GM23338 (cell line): Measurements from ENCODE around the gene EPHA6. TPM values are rescaled to one million over a fixed set of nuclear protein-coding genes. Genes with fewer than 3 reads are reported as not detected.

Experiments
- ATAC-seq: fragments of 200-7000 bp; cut with Tn5 transposase; 3 replicates; pipeline ENCODE4 v1.9.1; 2020
- DNase-seq: peaks from one replicate; pipeline ENCODE4 v3.0.0-alpha.2; 2015; ENCODE audit warnings: low spot score
- H2AFZ ChIP-seq: fragments of 200-600 bp; sonication (generic); 2 replicates; pipeline ENCODE4 v1.8.0; 2016; ENCODE audit warnings: antibody characterized with exemption, mild to moderate bottlenecking, moderate library complexity
- H3F3A ChIP-seq: fragments of 200-600 bp; sonication (generic); replicated peaks from 2 replicates; pipeline ENCODE4 v1.8.0; 2017; ENCODE audit warnings: antibody characterized with exemption, mixed run types, low read depth
- H3K27ac ChIP-seq: fragments of 200-600 bp; sonication (generic); 2 replicates; pipeline ENCODE4 v1.6.1; 2016; ENCODE audit warnings: low read depth
- H3K27me3 ChIP-seq: fragments of 200-600 bp; sonication (generic); 2 replicates; pipeline ENCODE4 v1.8.0; 2016; ENCODE audit warnings: mild to moderate bottlenecking, mixed run types, moderate library complexity; ENCODE audit not compliant: insufficient read depth
- H3K36me3 ChIP-seq: fragments of 200-600 bp; sonication (generic); 2 replicates; pipeline ENCODE4 v1.8.0; 2016; ENCODE audit warnings: mild to moderate bottlenecking; ENCODE audit not compliant: insufficient read depth
- H3K4me1 ChIP-seq: fragments of 200-600 bp; sonication (generic); 2 replicates; pipeline ENCODE4 v1.8.0; 2016; ENCODE audit warnings: mild to moderate bottlenecking, moderate library complexity; ENCODE audit not compliant: insufficient read depth
- H3K4me2 ChIP-seq: fragments of 200-600 bp; sonication (generic); 2 replicates; pipeline ENCODE4 v1.7.1; 2017; ENCODE audit warnings: mixed run types
- H3K4me3 ChIP-seq: fragments of 200-600 bp; sonication (generic); 2 replicates; pipeline ENCODE4 v1.6.1; 2016; ENCODE audit warnings: mixed run types
- H3K79me2 ChIP-seq: fragments of 200-600 bp; sonication (generic); replicated peaks from 2 replicates; pipeline ENCODE4 v1.8.0; 2017; ENCODE audit warnings: mild to moderate bottlenecking; ENCODE audit not compliant: insufficient read depth
- H3K9me2 ChIP-seq: fragments of 200-600 bp; sonication (generic); 2 replicates; pipeline ENCODE4 v1.8.0; 2017; ENCODE audit not compliant: insufficient read depth
- H4K20me1 ChIP-seq: fragments of 200-600 bp; sonication (generic); replicated peaks from 2 replicates; pipeline ENCODE4 v1.8.0; 2017; ENCODE audit warnings: mild to moderate bottlenecking; ENCODE audit not compliant: insufficient read depth
- H3K27ac Mint-ChIP-seq: 2 replicates; pipeline ENCODE4 v1.8.0; 2020; ENCODE audit warnings: inconsistent platforms, mild to moderate bottlenecking, moderate library complexity, mixed read lengths
- H3K27me3 Mint-ChIP-seq: 3 replicates; pipeline ENCODE4 v1.8.0; 2022; ENCODE audit warnings: low read depth, mild to moderate bottlenecking, moderate library complexity, mixed read lengths, inconsistent platforms; ENCODE audit not compliant: insufficient read depth, poor library complexity
- H3K36me3 Mint-ChIP-seq: 3 replicates; pipeline ENCODE4 v1.8.0; 2021; ENCODE audit warnings: low read depth, mild to moderate bottlenecking, inconsistent platforms, moderate library complexity, mixed read lengths
- H3K4me1 Mint-ChIP-seq: 3 replicates; pipeline ENCODE4 v1.8.0; 2020; ENCODE audit warnings: mild to moderate bottlenecking, inconsistent platforms, mixed read lengths
- H3K4me3 Mint-ChIP-seq: 3 replicates; pipeline ENCODE4 v1.8.0; 2021; ENCODE audit warnings: moderate library complexity, mild to moderate bottlenecking, inconsistent platforms, mixed read lengths
- H3K9me3 Mint-ChIP-seq: 3 replicates; pipeline ENCODE4 v1.8.0; 2020; ENCODE audit warnings: moderate library complexity, mild to moderate bottlenecking, inconsistent platforms, mixed read lengths
- CREB1 ChIP-seq: fragments of 250-450 bp; sonication (Bioruptor Pico); IDR thresholded peaks from 2 replicates; pipeline ENCODE4 v1.5.0; 2020; ENCODE audit warnings: low read depth, mild to moderate bottlenecking, moderate library complexity
- CTCF ChIP-seq, 2 experiments: fragments of 200-600 bp in 1 of 2; sonication (generic) in 1 of 2; conservative IDR thresholded peaks; 2 replicates each; pipeline versions ENCODE4 v1.5.1 to v1.6.1; 2016 to 2017; ENCODE audit warnings: antibody characterized with exemption in 2 of 2, low read depth in 2 of 2, mild to moderate bottlenecking in 2 of 2, moderate library complexity in 1 of 2
- ETS1 ChIP-seq: IDR thresholded peaks from 2 replicates; pipeline ENCODE4 v1.6.1; 2016; ENCODE audit warnings: antibody characterized with exemption
- EZH2phosphoT487 ChIP-seq: fragments of 200-600 bp; sonication (generic); IDR thresholded peaks from one replicate; pipeline ENCODE4 v1.8.1; 2018; ENCODE audit warnings: antibody characterized with exemption; ENCODE audit not compliant: unreplicated experiment
- JUNB ChIP-seq: IDR thresholded peaks from one replicate; pipeline ENCODE4 v1.6.1; 2016; ENCODE audit warnings: antibody characterized with exemption; ENCODE audit not compliant: unreplicated experiment
- POLR2AphosphoS5 ChIP-seq: IDR thresholded peaks from 2 replicates; pipeline ENCODE4 v1.6.1; 2016; ENCODE audit warnings: antibody characterized with exemption, low read depth
- REST ChIP-seq: IDR thresholded peaks from one replicate; pipeline ENCODE4 v1.6.1; 2018; ENCODE audit warnings: antibody characterized with exemption; ENCODE audit not compliant: unreplicated experiment
- STAT1 ChIP-seq: IDR thresholded peaks from one replicate; pipeline ENCODE4 v1.6.1; 2016; ENCODE audit warnings: antibody characterized with exemption; ENCODE audit not compliant: unreplicated experiment
- ZNF331 ChIP-seq: fragments of 250-450 bp; sonication (Bioruptor Pico); IDR thresholded peaks from 2 replicates; pipeline ENCODE4 v1.5.0; 2020; ENCODE audit warnings: low read depth, mild to moderate bottlenecking, moderate library complexity
- ZNF462 ChIP-seq: fragments of 250-450 bp; sonication (Bioruptor Pico); IDR thresholded peaks from 2 replicates; pipeline ENCODE4 v1.5.0; 2020; ENCODE audit warnings: mild to moderate bottlenecking, moderate library complexity
- polyA plus RNA-seq: library from polyadenylated mRNA; unstranded; fragments of >200 nt; fragmentation: Nextera tagmentation; extraction: Ambion mirVana; gene quantifications from 2 replicates; pipeline ENCODE4 v1.2.1, GENCODE V29; 2016
- total RNA-seq: library from RNA; depleted of rRNA; stranded (reverse); fragments of >200 nt; shearing (Covaris generic); gene quantifications from 2 replicates; pipeline ENCODE4 v1.2.3, GENCODE V29; 2014

The EPHA6 gene
- total and polyA plus RNA-seq, 2 experiments from 2014 or later, result 0.37 to 2.6 TPM

GRCh38 chr3:97259263-97259662 is 444.9 kb downstream of the EPHA6 start:
- Histone ChIP-seq H2AFZ (no peak overlapping the region), H3F3A (no peaks in the 10 kb centered on the region), H3K27me3 (no peaks in the 10 kb centered on the region), H3K9me2 (no peaks in the 10 kb centered on the region; the same call in 1 of the 2 replicates), H3K4me1 (peaks cover 27% of the 10 kb centered on the region), H3K4me2 (no peak overlapping the region), H3K4me3 (no peak overlapping the region), H4K20me1 (no peaks in the 10 kb centered on the region), H3K79me2 (no peaks in the 10 kb centered on the region), H3K36me3 (no peaks in the 10 kb centered on the region), H3K27ac (no peak overlapping the region)
- H3K27me3 Mint-ChIP-seq, result peaks cover 1% of the 10 kb centered on the region
- ATAC-seq, result no peak
- no peak overlapping the region for H3K4me3 Mint-ChIP-seq
- no peak for TF ChIP-seq ETS1
- TF ChIP-seq ZNF462 (CRISPR knock-in tag), result no peak
- no peak for TF ChIP-seq CREB1 (CRISPR knock-in tag)
- no peak for TF ChIP-seq ZNF331 (CRISPR knock-in tag)
- TF ChIP-seq CTCF (conservative IDR thresholded peaks at IDR 0.05; ENCODE audit: low read depth in 2 of 2), result no peak
- no peak for TF ChIP-seq JUNB
- TF ChIP-seq STAT1, result no peak
- TF ChIP-seq REST, result no peak
- no peak for TF ChIP-seq POLR2AphosphoS5
- no peak for TF ChIP-seq EZH2phosphoT487
- H3K4me1 Mint-ChIP-seq, result peaks cover 38% of the 10 kb centered on the region
- H3K36me3 Mint-ChIP-seq, result peaks cover 2% of the 10 kb centered on the region; the same call in 1 of the 3 replicates
- no peak for DNase-seq
- H3K27ac Mint-ChIP-seq, result no peak overlapping the region
- H3K9me3 Mint-ChIP-seq, result peaks cover 2% of the 10 kb centered on the region; the same call in 1 of the 3 replicates
